Subcutaneous abdominal adipose tissue (tissue), 5 donors: ENCODE results near the gene EHBP1L1.

Experiments used
- H3K27ac ChIP-seq: one replicate; pipeline ENCODE4 v1.7.0; 2013; ENCODE audit warnings: low read depth, mild to moderate bottlenecking, inconsistent platforms, low read length, moderate library complexity
- H3K27me3 ChIP-seq, 5 donors: one replicate each; pipeline ENCODE4 v1.7.0; 2013; ENCODE audit warnings: low read length in 5 of 5, inconsistent platforms in 1 of 5; ENCODE audit not compliant: control insufficient read depth in 5 of 5, insufficient read depth in 4 of 5
- H3K36me3 ChIP-seq, 5 donors: one replicate each; pipeline ENCODE4 v1.7.0; 2013; ENCODE audit warnings: low read length in 5 of 5; ENCODE audit not compliant: control insufficient read depth in 5 of 5, insufficient read depth in 5 of 5
- H3K4me1 ChIP-seq, 5 donors: one replicate each; pipeline ENCODE4 v1.7.0; 2013; ENCODE audit warnings: low read length in 5 of 5, mild to moderate bottlenecking in 3 of 5, moderate library complexity in 1 of 5; ENCODE audit not compliant: control insufficient read depth in 5 of 5, insufficient read depth in 5 of 5
- H3K4me3 ChIP-seq, 5 donors: one replicate each; pipeline ENCODE4 v1.7.0; 2013; ENCODE audit warnings: low read length in 5 of 5, low read depth in 1 of 5
- H3K9ac ChIP-seq, 5 donors: one replicate each; pipeline ENCODE4 v1.7.0; 2013; ENCODE audit warnings: low read length in 5 of 5, mild to moderate bottlenecking in 4 of 5, moderate library complexity in 3 of 5
- H3K9me3 ChIP-seq, 5 donors: one replicate each; pipeline ENCODE4 v1.7.0; 2013; ENCODE audit warnings: low read length in 5 of 5; ENCODE audit not compliant: control insufficient read depth in 5 of 5
- donor health status: healthy.
- donor health status: healthy.
- donor health status: healthy.
- donor health status: healthy.
- donor health status: healthy.

The EHBP1L1 gene

GRCh38 chr11:65575568-65576231 lies at the start of gene EHBP1L1:
Gene EHBP1L1 (plus strand): TSS chr11:65576053. CDS start chr11:65576303, 250 bp downstream.
- Histone ChIP-seq H3K4me3 (peak within 1 kb of the TSS; percentile 66 to 97 (median 72)), H3K27me3 (no peaks in the 10 kb centered on the region), H3K36me3 (peaks cover 0 to 26% (median 16%) of the 10 kb centered on the region in 5 donors), H3K9me3 (no peaks in the 10 kb centered on the region), H3K27ac (peak within 1 kb of the TSS; percentile 84), H3K4me1 (peaks cover 9 to 71% (median 65%) of the 10 kb centered on the region in 5 donors), H3K9ac (peak within 1 kb of the TSS; percentile 63 to 88 (median 81))

- no peaks in the 10 kb centered on the region for H3K9me3 ChIP-seq
- H3K27me3 ChIP-seq, result no peaks in the 10 kb centered on the region
- H3K36me3 ChIP-seq, result peaks cover 0 to 47% (median 42%) of the 10 kb centered on the region in 5 donors
- peaks cover 5 to 29% (median 23%) of the 10 kb centered on the region in 5 donors for H3K4me1 ChIP-seq
- peak overlapping the region in 2 of 5 donors; percentile 88 to 94 for H3K9ac ChIP-seq
- H3K27ac ChIP-seq, result no peak overlapping the region
- no peak overlapping the region for H3K4me3 ChIP-seq
Measured at GRCh38 chr11:65526744-65527143, 49.1 kb upstream of the EHBP1L1 start.

GRCh38 chr11:65528819-65529350 lies 47.0 kb upstream of the EHBP1L1 start:
- Histone ChIP-seq H3K9ac (no peak overlapping the region), H3K9me3 (no peaks in the 10 kb centered on the region), H3K27me3 (no peaks in the 10 kb centered on the region), H3K27ac (no peak overlapping the region), H3K36me3 (peaks cover 0 to 65% (median 59%) of the 10 kb centered on the region in 5 donors), H3K4me3 (no peak overlapping the region), H3K4me1 (peaks cover 5 to 21% (median 20%) of the 10 kb centered on the region in 5 donors)

GRCh38 chr11:65529475-65530156 lies 46.2 kb upstream of the EHBP1L1 start:
- Histone ChIP-seq H3K9ac (no peak overlapping the region), H3K27ac (no peak overlapping the region), H3K4me1 (peaks cover 5 to 14% (median 13%) of the 10 kb centered on the region in 5 donors)

GRCh38 chr11:65530157-65530496 lies 45.7 kb upstream of the EHBP1L1 start:
- no peak overlapping the region for H3K27ac ChIP-seq
- H3K36me3 ChIP-seq, result peaks cover 0 to 69% (median 63%) of the 10 kb centered on the region in 5 donors
- H3K4me3 ChIP-seq, result no peak overlapping the region
- no peaks in the 10 kb centered on the region for H3K27me3 ChIP-seq
- no peaks in the 10 kb centered on the region for H3K9me3 ChIP-seq
- H3K9ac ChIP-seq, result no peak overlapping the region
- peaks cover 5 to 14% (median 13%) of the 10 kb centered on the region in 5 donors for H3K4me1 ChIP-seq

More at GRCh38 chr11:65529475-65530156, 46.2 kb upstream of the EHBP1L1 start:
- Histone ChIP-seq H3K36me3 (peaks cover 0 to 65% (median 59%) of the 10 kb centered on the region in 5 donors), H3K4me3 (no peak overlapping the region), H3K9me3 (no peaks in the 10 kb centered on the region), H3K27me3 (no peaks in the 10 kb centered on the region)

GRCh38 chr11:65532388-65533064 lies 43.3 kb upstream of the EHBP1L1 start:
- Histone ChIP-seq H3K27ac (no peak overlapping the region), H3K9me3 (no peaks in the 10 kb centered on the region), H3K36me3 (peaks cover 0 to 81% (median 78%) of the 10 kb centered on the region in 5 donors), H3K4me3 (no peak overlapping the region), H3K4me1 (no peaks in the 10 kb centered on the region), H3K27me3 (no peaks in the 10 kb centered on the region), H3K9ac (no peak overlapping the region)

GRCh38 chr11:65535102-65535501 lies 40.8 kb upstream of the EHBP1L1 start:
- Histone ChIP-seq H3K4me1 (peaks cover 0 to 8% (median 7%) of the 10 kb centered on the region in 5 donors), H3K36me3 (peaks cover 0 to 75% (median 68%) of the 10 kb centered on the region in 5 donors), H3K27ac (no peak overlapping the region), H3K27me3 (no peaks in the 10 kb centered on the region), H3K9me3 (no peaks in the 10 kb centered on the region), H3K9ac (no peak overlapping the region), H3K4me3 (no peak overlapping the region)

- Histone ChIP-seq H3K9ac (no peak overlapping the region), H3K9me3 (no peaks in the 10 kb centered on the region), H3K36me3 (peaks cover 0 to 59% (median 53%) of the 10 kb centered on the region in 5 donors), H3K4me3 (no peak overlapping the region), H3K27ac (no peak overlapping the region), H3K4me1 (peaks cover 3 to 23% (median 20%) of the 10 kb centered on the region in 5 donors), H3K27me3 (no peaks in the 10 kb centered on the region)
Measured at GRCh38 chr11:65536412-65537295, 39.2 kb upstream of the EHBP1L1 start.

GRCh38 chr11:65537296-65537597 lies 38.6 kb upstream of the EHBP1L1 start:
- Histone ChIP-seq H3K4me3 (no peak overlapping the region), H3K4me1 (peaks cover 3 to 28% (median 22%) of the 10 kb centered on the region in 5 donors), H3K9ac (no peak overlapping the region), H3K27me3 (no peaks in the 10 kb centered on the region), H3K36me3 (peaks cover 0 to 55% (median 49%) of the 10 kb centered on the region in 5 donors), H3K9me3 (no peaks in the 10 kb centered on the region), H3K27ac (no peak overlapping the region)
